Natural killer cell (primary cell): Measurements from ENCODE around the gene ZNF136. TPM values are rescaled to one million over a fixed set of nuclear protein-coding genes. Genes with fewer than 3 reads are reported as not detected.
A peak's percentile ranks its signal among the peaks of the same experiment; 100 is the strongest.

Experiments
- ATAC-seq, 3 donors: fragments of 150-1000 bp in 2 of 3; fragments of 200-7000 bp in 1 of 3; cut with Tn5 transposase; 1 replicate in 1 of 3; 2 replicates in 2 of 3; pipeline ENCODE4 v1.10.0; 2021; ENCODE audit warnings: mild to moderate bottlenecking in 2 of 3, moderate library complexity in 2 of 3
- DNase-seq, 2 donors: peaks; one replicate each; pipeline versions ENCODE4 v3.0.0 to v3.0.0-alpha.2; 2013 to 2021; ENCODE audit warnings: mixed read lengths in 1 of 2
- H3K27ac ChIP-seq: one replicate; pipeline ENCODE4 v1.5.1; 2013; ENCODE audit warnings: mild to moderate bottlenecking, low read length
- H3K27me3 ChIP-seq: one replicate; pipeline ENCODE4 v1.6.1; 2013; ENCODE audit warnings: low read length; ENCODE audit not compliant: control insufficient read depth, insufficient read depth
- H3K36me3 ChIP-seq: one replicate; pipeline ENCODE4 v1.6.1; 2013; ENCODE audit warnings: low read length; ENCODE audit not compliant: control insufficient read depth, insufficient read depth
- H3K4me1 ChIP-seq: one replicate; pipeline ENCODE4 v1.6.1; 2013; ENCODE audit warnings: low read length; ENCODE audit not compliant: control insufficient read depth, insufficient read depth
- H3K4me3 ChIP-seq: one replicate; pipeline ENCODE4 v1.5.1; 2013; ENCODE audit warnings: low read length
- H3K9me3 ChIP-seq: one replicate; pipeline ENCODE4 v1.6.1; 2013; ENCODE audit warnings: low read length; ENCODE audit not compliant: control insufficient read depth, insufficient read depth
- H3K27ac Mint-ChIP-seq, 2 donors: one replicate each; pipeline ENCODE4 v1.8.0; 2022; ENCODE audit warnings: mild to moderate bottlenecking in 2 of 2, mixed read lengths in 2 of 2, moderate library complexity in 1 of 2
- H3K27me3 Mint-ChIP-seq, 2 donors: one replicate each; pipeline ENCODE4 v1.8.0; 2022; ENCODE audit warnings: low read depth in 2 of 2, mixed read lengths in 2 of 2
- H3K36me3 Mint-ChIP-seq: one replicate; pipeline ENCODE4 v1.8.0; 2022; ENCODE audit warnings: mixed read lengths
- H3K4me1 Mint-ChIP-seq, 2 donors: one replicate each; pipeline ENCODE4 v1.8.0; 2022; ENCODE audit warnings: mixed read lengths in 2 of 2
- H3K4me3 Mint-ChIP-seq: one replicate; pipeline ENCODE4 v1.8.0; 2022; ENCODE audit warnings: mild to moderate bottlenecking, moderate library complexity, mixed read lengths
- H3K9me3 Mint-ChIP-seq, 2 donors: one replicate each; pipeline ENCODE4 v1.8.0; 2022; ENCODE audit warnings: mixed read lengths in 2 of 2
- CTCF ChIP-seq: fragments of 200-600 bp; IDR thresholded peaks from one replicate; pipeline ENCODE4 v1.8.0; 2022; ENCODE audit warnings: antibody characterized with exemption
- WGBS: methylation state at CpG from one replicate; pipeline ENCODE4 v1.1.7; 2013; ENCODE audit warnings: missing lambda C conversion rate; ENCODE audit not compliant: insufficient coverage; 5-methylcytosine and 5-hydroxymethylcytosine counted together
- intact Hi-C: fragments of 100-400 bp; cut with micrococcal nuclease; formaldehyde crosslinking; loops from one replicate; pipeline ENCODE4 v1.14.2; 2022
- total RNA-seq, 4 donors: library from RNA; stranded (reverse); fragments of 120-200 nt in 1 of 4; gene quantifications; one replicate each; pipeline versions ENCODE4 v1.2.3 to v1.2.4, GENCODE V29; 2013 to 2022

The ZNF136 gene
- total RNA-seq, 3 donors from 2014 or later (not counting 1 experiment from before 2014, with no cell fraction given): 31.5 to 47.7 (median 39.8) TPM

- Histone ChIP-seq H3K9me3 (no peaks in the 10 kb centered on the region), H3K27me3 (no peaks in the 10 kb centered on the region), H3K27ac (peak within 1 kb of the TSS; percentile 62), H3K4me1 (peaks cover 18% of the 10 kb centered on the region), H3K4me3 (peak within 1 kb of the TSS; percentile 87), H3K36me3 (no peaks in the 10 kb centered on the region)
- Mint-ChIP-seq H3K36me3 (no peaks in the 10 kb centered on the region), H3K27ac (peak within 1 kb of the TSS; percentile 74 to 90), H3K4me1 (peaks cover 18 to 24% of the 10 kb centered on the region in 2 donors), H3K4me3 (peak within 1 kb of the TSS; percentile 93), H3K9me3 (no peaks in the 10 kb centered on the region), H3K27me3 (no peaks in the 10 kb centered on the region)
- no peak for TF ChIP-seq CTCF
- intact Hi-C loops: no loop called here
- ATAC-seq (peak; percentile 66 to 82 (median 78)), DNase-seq (peak; percentile 37)
- WGBS: 1% methylated on average over 58 of the region's 58 CpGs
These were observed 6.5 kb upstream of the ZNF136 start, which contains the start of gene ZNF625 for GRCh38 chr19:12156223-12157058. ZNF625 (minus strand) TSS chr19:12156734; CDS start chr19:12156558, 176 bp downstream.

DNA sequence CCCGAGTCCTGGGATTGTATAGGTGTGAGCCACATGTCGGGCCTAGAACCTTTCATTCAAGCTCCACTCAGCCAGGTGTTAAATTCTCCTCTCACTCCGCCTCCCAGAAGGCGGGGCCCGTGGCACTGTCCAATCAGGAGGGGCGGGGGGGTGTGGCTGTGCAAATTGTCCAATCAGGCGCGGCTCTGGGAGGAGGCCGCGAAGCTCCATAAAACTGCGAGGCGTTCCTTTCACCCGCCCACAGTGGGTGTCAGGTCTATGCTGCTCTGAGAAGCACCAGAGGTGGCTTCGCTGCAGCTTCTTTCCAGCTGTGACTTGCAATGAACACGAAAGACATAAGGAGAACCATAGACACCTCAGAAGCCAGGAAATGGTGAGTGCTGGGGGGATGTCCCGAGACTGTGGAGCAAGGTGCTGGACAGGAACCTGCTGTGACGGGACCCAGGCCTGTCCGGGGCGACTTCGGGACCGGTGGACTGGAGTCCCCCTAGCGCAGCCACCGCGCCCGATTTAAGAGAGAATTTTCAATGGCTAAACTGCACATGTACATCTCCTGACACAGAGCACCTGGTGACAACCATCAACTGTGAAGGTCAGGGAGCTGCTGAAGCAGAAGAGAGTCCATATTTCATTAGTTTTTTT, 3.0 kb upstream of the ZNF136 start:
- Histone ChIP-seq H3K4me3 (no peak overlapping the region), H3K4me1 (peaks cover 30% of the 10 kb centered on the region), H3K36me3 (no peaks in the 10 kb centered on the region), H3K27ac (peak overlapping the region; percentile 38), H3K27me3 (no peaks in the 10 kb centered on the region), H3K9me3 (no peaks in the 10 kb centered on the region)
- no peak for ATAC-seq
- peaks cover 30 to 36% of the 10 kb centered on the region in 2 donors for H3K4me1 Mint-ChIP-seq
- intact Hi-C loops: no loop called here
- H3K27me3 Mint-ChIP-seq: no peaks in the 10 kb centered on the region
- 95% methylated on average over 24 of the region's 25 CpGs for WGBS
- DNase-seq: no peak
- H3K27ac Mint-ChIP-seq: peak overlapping the region in 1 of 2 donors; percentile 77
- no peak overlapping the region for H3K4me3 Mint-ChIP-seq
- TF ChIP-seq CTCF: no peak
- H3K9me3 Mint-ChIP-seq: no peaks in the 10 kb centered on the region
- no peaks in the 10 kb centered on the region for H3K36me3 Mint-ChIP-seq

- intact Hi-C loops: loop anchor here (1.0 kb wide), 1 partner anchor 171 kb away; the partner anchor contains the start of gene ZNF563
- H3K9me3 ChIP-seq: no peaks in the 10 kb centered on the region
- Mint-ChIP-seq H3K4me1 (peaks cover 38 to 43% of the 10 kb centered on the region in 2 donors), H3K27me3 (no peaks in the 10 kb centered on the region), H3K9me3 (no peaks in the 10 kb centered on the region), H3K36me3 (no peaks in the 10 kb centered on the region), H3K4me3 (peak overlapping the region; percentile 100), H3K27ac (peak overlapping the region; percentile 97 to 98)
- H3K27me3 ChIP-seq: no peaks in the 10 kb centered on the region
- H3K36me3 ChIP-seq: peaks cover 4% of the 10 kb centered on the region
- peak overlapping the region; percentile 98 for H3K4me3 ChIP-seq
- DNase-seq (no peak), ATAC-seq (peak in 1 of 3 donors; percentile 3)
- WGBS: 20% methylated on average over 8 of the region's 8 CpGs
- peaks cover 17% of the 10 kb centered on the region for H3K4me1 ChIP-seq
- peak overlapping the region; percentile 98 for H3K27ac ChIP-seq
- no peak for TF ChIP-seq CTCF
These were observed 399 bp upstream of the ZNF136 start for GRCh38 chr19:12162513-12162881.
